HG03432 (cell line): ENCODE data around the gene TMEM259.

Experiments used
- ATAC-seq: cut with Tn5 transposase; IDR thresholded peaks from one replicate; pipeline ENCODE4 v1.9.1; 2021; ENCODE audit warnings: mild to moderate bottlenecking, moderate library complexity; ENCODE audit not compliant: unreplicated experiment

Gene TMEM259

DNA sequence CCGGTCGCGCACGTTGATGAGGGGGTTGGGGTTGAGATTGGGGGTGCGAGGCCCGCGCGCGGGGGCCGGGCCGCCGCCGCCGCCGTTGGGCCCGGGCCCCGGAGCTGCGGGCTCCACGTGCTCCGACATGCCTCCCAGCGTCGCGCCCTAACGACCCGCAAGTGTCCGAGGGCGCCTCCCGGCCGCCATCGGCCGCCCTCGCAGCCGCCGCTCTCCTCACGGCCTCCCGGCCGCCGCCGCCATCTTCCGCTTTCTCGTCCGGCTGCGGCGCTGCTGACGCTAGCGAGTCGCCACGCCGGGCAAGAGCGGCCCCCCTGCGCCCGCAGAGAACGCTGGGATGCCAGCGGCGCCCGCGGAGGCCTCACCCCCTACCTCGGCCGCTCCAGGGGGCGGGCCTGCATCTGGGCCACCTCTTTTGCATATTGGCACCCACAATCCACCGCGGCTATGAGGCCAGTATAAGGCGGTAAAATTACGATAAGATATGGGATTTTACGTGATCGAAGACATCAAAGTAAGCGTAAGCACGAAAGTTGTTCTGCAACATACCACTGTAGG is at the start of gene TMEM259:
Gene TMEM259, minus strand, starts transcription at position 256 of the 558 bp plus-strand sequence. Its CDS starts 127 bp downstream, at position 129.
- ATAC-seq = peak; percentile 79

GRCh38 chr19:1070576-1070930 is 49.6 kb upstream of the TMEM259 start:
- ATAC-seq = no peak

DNA sequence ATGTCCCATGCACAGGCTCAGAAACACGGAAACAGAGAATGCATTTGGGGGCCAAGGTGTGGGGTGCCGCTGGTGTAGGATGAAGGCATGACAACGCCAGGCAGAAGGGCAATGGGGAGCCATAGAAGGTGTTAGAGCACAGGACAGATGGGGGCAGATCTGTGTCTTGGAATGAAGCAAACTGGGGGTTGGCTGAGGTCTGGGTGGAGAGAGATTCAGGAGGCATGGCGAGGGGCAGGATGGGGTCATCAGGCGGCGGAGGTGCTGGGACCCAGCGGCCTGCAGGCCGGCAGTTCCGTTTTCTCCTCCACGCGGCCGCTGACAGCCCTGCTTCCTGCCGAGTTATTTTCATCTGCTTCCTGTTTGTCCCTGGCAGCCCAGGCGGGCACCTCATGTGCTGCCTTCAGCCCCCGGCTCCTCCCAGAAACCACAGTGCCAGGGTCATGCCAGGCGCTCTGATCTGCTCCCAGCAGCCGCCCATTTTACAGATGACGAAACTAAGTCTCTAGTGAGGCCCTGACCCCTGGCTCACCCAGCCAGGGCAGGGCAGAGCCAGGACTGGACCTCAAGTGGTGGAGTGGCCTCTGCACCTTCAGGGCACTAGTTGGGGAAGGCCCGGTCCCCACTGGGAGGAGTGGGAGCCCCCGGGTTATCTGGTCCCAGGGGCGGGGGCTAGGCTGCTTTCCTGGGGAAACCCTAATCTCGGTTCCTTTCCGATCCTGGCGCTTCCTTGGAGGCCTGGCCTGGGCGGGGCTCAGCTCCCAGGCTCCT is 48.3 kb upstream of the TMEM259 start:
- ATAC-seq = no peak

- ATAC-seq = no peak
Measured at GRCh38 chr19:1068009-1069001, 47.4 kb upstream of the TMEM259 start.

GRCh38 chr19:1067341-1067957 is 46.5 kb upstream of the TMEM259 start:
- no peak for ATAC-seq

GRCh38 chr19:1066748-1067340 is 45.9 kb upstream of the TMEM259 start, which contains the start of gene ARHGAP45:
TSS of gene ARHGAP45 (plus strand) at chr19:1067167. CDS start at chr19:1067406, 239 bp downstream.
- ATAC-seq = peak; percentile 39

DNA sequence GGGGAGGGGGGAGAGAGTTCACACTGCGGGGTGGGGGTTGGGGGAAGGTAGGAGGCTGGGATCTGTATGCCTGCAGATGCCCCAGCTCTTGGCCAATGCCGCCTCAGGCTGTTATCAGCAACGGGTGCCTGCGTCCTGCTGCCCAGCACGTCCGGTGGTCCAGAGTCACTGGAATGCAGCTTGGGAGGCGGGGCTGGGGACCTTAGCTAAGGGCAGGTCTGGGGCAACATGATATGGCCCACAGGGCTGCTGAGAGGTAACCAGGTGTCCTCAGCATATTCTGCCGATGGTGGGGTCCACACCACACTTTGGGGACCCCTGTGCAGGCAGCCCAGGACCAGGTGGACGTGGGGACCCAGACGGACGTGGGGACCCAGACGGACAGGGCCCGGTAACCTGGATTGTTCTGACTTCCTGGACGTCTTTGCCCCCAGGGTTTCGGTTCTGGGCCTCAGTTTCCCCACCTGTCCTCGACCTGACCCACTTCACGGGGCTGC is 45.4 kb upstream of the TMEM259 start:
- ATAC-seq = no peak

- ATAC-seq = no peak
Measured at GRCh38 chr19:1065606-1066109, 44.7 kb upstream of the TMEM259 start.

DNA sequence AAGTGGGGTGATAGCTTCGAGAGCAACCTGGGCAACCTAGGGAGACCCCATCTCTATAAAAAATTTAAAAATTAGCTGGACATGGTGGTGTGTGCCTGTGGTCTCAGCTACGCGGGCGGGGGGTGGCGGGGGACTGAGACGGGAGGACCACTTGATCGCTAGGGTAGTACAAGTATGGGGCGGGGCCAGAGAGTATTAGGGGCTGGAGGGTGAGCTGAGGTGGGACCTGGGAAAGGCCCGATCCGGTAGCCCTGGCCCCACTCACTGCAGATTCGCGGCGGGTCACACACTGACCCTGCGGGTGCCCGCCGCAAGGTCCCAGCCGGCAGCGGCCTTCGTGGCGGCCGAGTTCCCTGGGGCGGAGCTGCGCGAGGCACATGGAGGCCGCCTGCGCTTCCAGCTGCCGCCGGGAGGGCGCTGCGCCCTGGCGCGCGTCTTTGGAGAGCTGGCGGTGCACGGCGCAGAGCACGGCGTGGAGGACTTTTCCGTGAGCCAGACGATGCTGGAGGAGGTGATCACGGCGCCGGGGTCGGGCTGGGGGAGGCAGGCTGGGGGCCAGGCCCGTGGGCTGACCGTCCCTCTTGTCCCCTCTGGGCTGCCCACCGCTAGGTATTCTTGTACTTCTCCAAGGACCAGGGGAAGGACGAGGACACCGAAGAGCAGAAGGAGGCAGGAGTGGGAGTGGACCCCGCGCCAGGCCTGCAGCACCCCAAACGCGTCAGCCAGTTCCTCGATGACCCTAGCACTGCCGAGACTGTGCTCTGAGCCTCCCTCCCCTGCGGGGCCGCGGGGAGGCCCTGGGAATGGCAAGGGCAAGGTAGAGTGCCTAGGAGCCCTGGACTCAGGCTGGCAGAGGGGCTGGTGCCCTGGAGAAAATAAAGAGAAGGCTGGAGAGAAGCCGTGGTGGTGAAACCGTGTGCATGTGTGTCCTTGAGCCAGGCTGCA is 44.0 kb upstream of the TMEM259 start:
- ATAC-seq = no peak

- ATAC-seq = no peak
Measured at GRCh38 chr19:1063909-1064660, 43.2 kb upstream of the TMEM259 start.

GRCh38 chr19:1063030-1063908 is 42.3 kb upstream of the TMEM259 start:
- ATAC-seq = no peak

- ATAC-seq = no peak
Measured at GRCh38 chr19:1062387-1063029, 41.6 kb upstream of the TMEM259 start.

GRCh38 chr19:1061987-1062386 is 41.1 kb upstream of the TMEM259 start:
- no peak for ATAC-seq

DNA sequence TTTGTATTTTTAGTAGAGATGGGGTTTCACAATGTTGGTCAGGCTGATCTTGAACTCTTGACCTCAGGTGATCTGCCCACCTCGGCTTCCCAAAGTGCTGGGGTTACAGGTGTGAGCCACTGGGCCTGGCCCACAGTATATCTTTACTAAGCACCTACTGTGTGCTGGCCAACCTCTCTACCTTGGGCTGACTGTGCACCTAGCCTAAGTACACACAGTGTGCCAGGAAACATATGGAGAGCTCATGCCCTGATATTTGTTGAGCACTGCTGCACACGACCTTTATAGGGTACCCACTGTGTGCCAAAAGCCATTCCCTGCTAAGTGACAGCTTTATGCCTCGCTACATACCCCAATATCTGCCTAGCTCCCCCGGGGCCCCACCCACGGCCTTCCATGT is 39.8 kb upstream of the TMEM259 start:
- ATAC-seq = no peak

DNA sequence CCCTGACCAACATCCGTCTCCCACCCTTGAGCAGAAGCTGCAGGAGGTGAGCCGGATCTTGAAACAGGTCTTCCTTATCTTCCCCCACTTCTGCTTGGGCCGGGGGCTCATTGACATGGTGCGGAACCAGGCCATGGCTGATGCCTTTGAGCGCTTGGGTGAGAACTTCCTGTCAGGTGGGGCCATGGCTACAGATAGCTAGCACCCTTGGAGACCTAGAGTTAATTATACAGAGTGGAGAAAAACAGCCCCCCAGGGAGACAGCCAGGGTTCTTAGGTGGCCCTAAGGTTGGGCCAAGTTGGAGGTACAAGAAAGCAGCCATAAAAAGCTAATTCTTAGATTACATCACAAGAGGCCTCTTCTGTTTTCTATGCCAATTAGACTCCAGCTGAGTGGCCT is 37.2 kb upstream of the TMEM259 start:
- no peak for ATAC-seq

- ATAC-seq = no peak
Measured at GRCh38 chr19:1057176-1057855, 36.4 kb upstream of the TMEM259 start.
